Renal cortical epithelial cell (primary cell): ENCODE data around the gene CIT. TPM values are rescaled to one million over a fixed set of nuclear protein-coding genes. Genes with fewer than 3 reads are reported as not detected.

ENCODE experiments used
- DNase-seq: peaks from one replicate; pipeline ENCODE4 v3.0.0-alpha.2; 2011; ENCODE audit warnings: low read depth
- total RNA-seq: library from RNA; depleted of rRNA; stranded (reverse); fragments of >200 nt; gene quantifications from 2 replicates; pipeline ENCODE4 v1.2.3, GENCODE V29; 2014

Gene CIT
- total RNA-seq, 1 donor from 2014 or later: 9.5 TPM

GRCh38 chr12:119850330-119850729 lies 26.8 kb downstream of the CIT start:
- DNase-seq: no peak

- DNase-seq: no peak
Observed at GRCh38 chr12:119843100-119843499, 34.0 kb downstream of the CIT start.

- no peak for DNase-seq
Observed at GRCh38 chr12:119842380-119842779, 34.7 kb downstream of the CIT start.

- no peak for DNase-seq
Observed at GRCh38 chr12:119841433-119842210, 35.5 kb downstream of the CIT start.

- DNase-seq: no peak
Observed at GRCh38 chr12:119840582-119840981, 36.5 kb downstream of the CIT start.

- no peak for DNase-seq
Observed at GRCh38 chr12:119840168-119840567, 37.0 kb downstream of the CIT start.

GRCh38 chr12:119838826-119839600 lies 38.1 kb downstream of the CIT start:
- DNase-seq: no peak

GRCh38 chr12:119836781-119837180 lies 40.3 kb downstream of the CIT start:
- no peak for DNase-seq

- peak; percentile 9 for DNase-seq
Observed at GRCh38 chr12:119835068-119835467, 42.1 kb downstream of the CIT start.

- DNase-seq: no peak
Observed at GRCh38 chr12:119829439-119829838, 47.7 kb downstream of the CIT start.

- no peak for DNase-seq
Observed at GRCh38 chr12:119828300-119828699, 48.8 kb downstream of the CIT start.

- DNase-seq: no peak
Observed at GRCh38 chr12:119827760-119828159, 49.4 kb downstream of the CIT start.

- no peak for DNase-seq
Observed at GRCh38 chr12:119826661-119827445, 50.3 kb downstream of the CIT start.

- DNase-seq: no peak
Observed at GRCh38 chr12:119825262-119825661, 51.9 kb downstream of the CIT start.

GRCh38 chr12:119822046-119822445 lies 55.1 kb downstream of the CIT start:
- no peak for DNase-seq

GRCh38 chr12:119819322-119819721 lies 57.8 kb downstream of the CIT start:
- no peak for DNase-seq

- no peak for DNase-seq
Observed at GRCh38 chr12:119817546-119818343, 59.4 kb downstream of the CIT start.

- no peak for DNase-seq
Observed at GRCh38 chr12:119809023-119809422, 68.1 kb downstream of the CIT start.

GRCh38 chr12:119808441-119808840 lies 68.7 kb downstream of the CIT start:
- no peak for DNase-seq

GRCh38 chr12:119807380-119807779 lies 69.7 kb downstream of the CIT start:
- DNase-seq: no peak

- peak; percentile 71 for DNase-seq
Observed at GRCh38 chr12:119804011-119804641, 73.0 kb downstream of the CIT start.
